GM12878 (cell line): ENCODE data around the gene KIF17.

Experiments used
- ATF7 ChIP-seq: fragments of 450-650 bp; IDR thresholded peaks from 2 replicates; pipeline ENCODE4 v1.6.1; 2016; ENCODE audit warnings: low read depth, mild to moderate bottlenecking
- CHD1 ChIP-seq: IDR thresholded peaks from 2 replicates; pipeline ENCODE4 v1.6.1; 2012; ENCODE audit warnings: low read depth, low read length, improper control_type of control experiment
- CHD4 ChIP-seq: fragments of 200-600 bp; sonication (generic); IDR thresholded peaks from 2 replicates; pipeline ENCODE4 v1.6.1; 2016; ENCODE audit warnings: mild to moderate bottlenecking
- CTCF ChIP-seq, 3 experiments: IDR thresholded peaks in 2 of 3; conservative IDR thresholded peaks in 1 of 3; 2 replicates each; pipeline ENCODE4 v1.5.1; 2011; ENCODE audit warnings: low read depth in 3 of 3, low read length in 3 of 3, mild to moderate bottlenecking in 3 of 3, control low read depth in 2 of 3, moderate library complexity in 2 of 3, inconsistent platforms in 1 of 3, mixed read lengths in 1 of 3; ENCODE audit not compliant: control insufficient read depth in 2 of 3, insufficient read depth in 1 of 3; ENCODE audit errors: extremely low read depth in 1 of 3
- EP300 ChIP-seq, 2 experiments: fragments of 150-350 bp in 1 of 2; IDR thresholded peaks; 2 replicates each; pipeline ENCODE4 v1.6.1; 2011 to 2012; ENCODE audit warnings: low read depth in 2 of 2, low read length in 2 of 2, borderline replicate concordance in 1 of 2, improper control_type of control experiment in 1 of 2, inconsistent platforms in 1 of 2; ENCODE audit not compliant: control insufficient read depth in 1 of 2
- HDAC6 ChIP-seq: fragments of 200-600 bp; sonication (generic); IDR thresholded peaks from one replicate; pipeline ENCODE4 v1.8.0; 2017; ENCODE audit warnings: antibody characterized with exemption; ENCODE audit not compliant: unreplicated experiment
- HDGF ChIP-seq: fragments of 450-650 bp; IDR thresholded peaks from 2 replicates; pipeline ENCODE4 v1.6.1; 2016; ENCODE audit warnings: antibody characterized with exemption
- MTA3 ChIP-seq: IDR thresholded peaks from 2 replicates; pipeline ENCODE4 v1.6.1; 2012; ENCODE audit warnings: low read length, inconsistent platforms, borderline replicate concordance
- NFYB ChIP-seq: IDR thresholded peaks from 2 replicates; pipeline ENCODE4 v1.6.1; 2011; ENCODE audit warnings: low read depth, mild to moderate bottlenecking, low read length, improper control_type of control experiment, moderate library complexity; ENCODE audit not compliant: insufficient read depth
- NR2F1 ChIP-seq: fragments of 450-650 bp; conservative IDR thresholded peaks from 2 replicates; pipeline ENCODE4 v1.6.1; 2017; ENCODE audit warnings: mild to moderate bottlenecking
- RCOR1 ChIP-seq: conservative IDR thresholded peaks from 2 replicates; pipeline ENCODE4 v1.6.1; 2012; ENCODE audit warnings: low read depth, low read length, improper control_type of control experiment
- RFX5 ChIP-seq: IDR thresholded peaks from 2 replicates; pipeline ENCODE4 v1.6.1; 2011; ENCODE audit warnings: low read depth, low read length, improper control_type of control experiment
- YBX1 ChIP-seq: fragments of 450-650 bp; IDR thresholded peaks from 2 replicates; pipeline ENCODE4 v1.6.1; 2016; ENCODE audit warnings: antibody characterized with exemption
- TF ChIP-seq, protein P1 (sequence below): IDR thresholded peaks from 2 replicates; pipeline ENCODE4 v1.6.1; 2011; ENCODE audit warnings: low read depth, low read length, improper control_type of control experiment, borderline replicate concordance

GRCh38 chr1:20729155-20729931 is 11.5 kb upstream of the KIF17 start:
- no peak for TF ChIP-seq CTCF (IDR thresholded peaks at IDR 0.05 in 2 of 3, conservative IDR thresholded peaks at IDR 0.05 in 1 of 3; ENCODE audit: control insufficient read depth in 2 of 3, extremely low read depth in 1 of 3, insufficient read depth in 1 of 3, low read depth in 3 of 3, low read length in 3 of 3)
- no peak for TF ChIP-seq ATF7
- TF ChIP-seq NR2F1: 0 out of 2 replicates have a peak, but pooled peaks have one; percentile 32
- no peak for TF ChIP-seq CHD4
- no peak for TF ChIP-seq YBX1
- TF ChIP-seq CHD1: no peak
- TF ChIP-seq HDAC6: no peak
- TF ChIP-seq NFYB: no peak
- no peak for TF ChIP-seq MTA3
- no peak for TF ChIP-seq RCOR1
- no peak for TF ChIP-seq HDGF
- TF ChIP-seq EP300 (IDR thresholded peaks at IDR 0.05; ENCODE audit: borderline replicate concordance in 1 of 2, control insufficient read depth in 1 of 2, low read depth in 2 of 2, low read length in 2 of 2): no peak
- TF ChIP-seq, protein P1, sequence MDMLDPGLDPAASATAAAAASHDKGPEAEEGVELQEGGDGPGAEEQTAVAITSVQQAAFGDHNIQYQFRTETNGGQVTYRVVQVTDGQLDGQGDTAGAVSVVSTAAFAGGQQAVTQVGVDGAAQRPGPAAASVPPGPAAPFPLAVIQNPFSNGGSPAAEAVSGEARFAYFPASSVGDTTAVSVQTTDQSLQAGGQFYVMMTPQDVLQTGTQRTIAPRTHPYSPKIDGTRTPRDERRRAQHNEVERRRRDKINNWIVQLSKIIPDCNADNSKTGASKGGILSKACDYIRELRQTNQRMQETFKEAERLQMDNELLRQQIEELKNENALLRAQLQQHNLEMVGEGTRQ: no peak
- TF ChIP-seq RFX5: no peak
